ENCODE results near the gene L3MBTL4.

GRCh38 chr18:6174983-6175745, 239.5 kb downstream of the L3MBTL4 start:
- no peak for TF ChIP-seq GATA2 (IDR thresholded peaks at IDR 0.05; ENCODE audit: low read depth, low read length)
- no peak for TF ChIP-seq GATA3 (IDR thresholded peaks at IDR 0.05; ENCODE audit: low read depth, low read length)
